HG03442 (cell line): Measurements from ENCODE around the gene GNAO1.
A peak's percentile ranks its signal among the peaks of the same experiment; 100 is the strongest.

Experiments used
- ATAC-seq: cut with Tn5 transposase; IDR thresholded peaks from one replicate; pipeline ENCODE4 v1.9.1; 2021; ENCODE audit warnings: mild to moderate bottlenecking, moderate library complexity; ENCODE audit not compliant: unreplicated experiment

The GNAO1 gene

DNA sequence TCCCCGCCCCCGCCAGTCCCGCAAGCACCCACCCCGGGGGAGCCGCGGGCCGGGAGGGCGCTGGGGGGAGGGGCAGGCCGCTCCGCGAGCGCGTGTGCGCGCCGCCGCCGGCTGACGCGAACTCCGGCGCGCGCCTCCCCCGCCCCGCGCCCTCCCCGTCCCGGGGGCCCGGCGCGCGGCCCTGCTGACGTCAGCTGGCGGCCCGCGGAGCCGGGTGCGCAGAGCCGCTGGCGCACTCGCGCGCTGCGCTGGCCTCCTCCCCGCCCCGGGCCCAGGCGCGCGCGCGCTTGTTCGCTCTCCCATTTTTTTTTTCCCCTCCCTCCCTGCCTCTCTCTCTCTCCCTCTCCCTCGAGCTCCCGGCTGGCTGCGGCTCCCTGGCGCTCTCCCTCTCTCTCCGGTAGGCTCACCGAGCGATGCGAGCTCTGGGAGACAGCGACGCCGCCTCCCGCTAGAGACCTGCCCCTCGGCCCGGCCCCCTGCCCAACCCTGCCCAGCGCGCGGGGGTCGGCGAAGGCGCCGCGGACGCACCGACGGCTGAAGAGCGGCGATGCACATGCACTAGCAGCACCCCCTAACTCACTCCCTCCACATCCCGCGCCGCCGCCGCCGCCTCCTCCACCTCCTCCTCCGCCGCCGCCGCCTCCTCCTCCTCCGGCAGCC, at the start of gene GNAO1:
Gene GNAO1, plus strand, starts transcription at position 334 of the 660 bp plus-strand sequence. CDS start 747 bp downstream, outside the sequence.
- peak; percentile 58 for ATAC-seq

DNA sequence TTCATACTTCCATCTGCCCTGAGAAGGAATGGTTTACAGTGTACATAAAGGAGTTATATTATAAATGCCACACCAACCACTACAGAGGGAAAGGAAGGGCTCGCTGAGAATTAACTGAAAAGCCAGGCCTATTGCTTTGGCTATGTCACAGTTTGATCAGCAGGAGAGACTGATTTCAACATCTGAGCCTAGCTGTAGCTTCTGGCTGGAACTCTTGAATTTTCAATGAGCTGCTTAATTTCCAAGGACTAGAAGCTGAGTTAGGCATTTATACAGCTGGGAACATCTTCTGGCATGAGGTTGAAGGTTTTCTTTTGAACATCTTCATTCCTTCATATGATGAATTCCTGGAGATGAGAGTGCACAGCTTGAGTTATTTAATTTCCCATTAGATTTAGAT, 47.6 kb upstream of the GNAO1 start:
- ATAC-seq = no peak

DNA sequence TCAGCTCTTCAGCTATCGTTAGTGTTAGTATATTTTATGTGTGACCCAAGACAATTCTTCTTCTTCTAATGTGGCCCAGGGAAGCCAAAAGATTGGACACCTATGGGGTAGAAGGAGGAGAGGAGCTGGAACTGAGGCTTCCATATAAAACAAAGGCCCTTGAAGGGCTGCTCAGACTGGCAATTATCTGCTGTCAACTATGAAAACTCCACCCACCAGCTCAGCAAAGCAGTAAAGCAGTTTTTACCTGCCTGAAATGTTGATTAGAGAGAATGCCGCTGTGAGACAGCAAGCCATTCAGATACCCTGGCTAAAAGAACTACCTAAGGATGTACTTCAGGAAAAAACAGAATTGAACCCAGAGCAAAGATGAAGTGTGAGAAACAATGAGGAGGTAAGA, 45.9 kb upstream of the GNAO1 start:
- ATAC-seq = no peak

DNA sequence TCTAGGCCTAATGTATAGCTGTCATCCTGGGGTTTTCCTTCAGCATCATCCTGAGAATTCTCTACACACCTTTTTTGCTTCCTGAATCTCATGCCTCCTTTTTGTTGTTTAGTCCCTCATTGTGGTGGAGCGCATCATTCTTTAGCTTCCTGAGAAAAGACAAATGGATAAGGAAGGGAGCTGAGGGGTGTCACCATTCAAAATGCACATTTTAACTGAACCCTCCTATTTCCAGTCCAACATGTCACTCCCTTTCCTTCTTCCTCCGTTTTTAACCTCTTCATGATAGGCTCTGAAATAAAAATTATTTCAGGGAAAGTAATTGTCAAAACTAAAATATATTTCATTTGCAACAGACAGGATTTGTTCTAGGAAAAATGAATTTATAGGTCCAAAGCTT, 39.7 kb upstream of the GNAO1 start:
- no peak for ATAC-seq

DNA sequence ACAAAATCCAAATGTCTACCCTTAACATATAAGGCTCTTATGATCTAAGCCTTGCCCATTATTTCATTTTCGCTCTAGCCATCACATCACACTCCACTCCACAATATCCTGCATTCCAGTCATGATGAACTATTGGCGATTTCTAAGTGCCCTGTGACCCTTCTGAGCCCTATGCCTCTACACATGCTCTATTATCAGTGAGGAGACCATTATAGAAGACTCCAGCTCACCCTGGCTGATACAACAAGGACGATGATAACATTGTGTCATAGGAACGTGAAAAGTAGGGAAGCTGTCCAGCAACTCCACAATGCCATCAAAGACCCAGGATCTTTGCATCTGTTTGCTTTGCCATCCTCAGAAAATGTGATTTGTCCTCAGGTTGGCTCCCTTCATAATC, 29.6 kb upstream of the GNAO1 start:
- ATAC-seq = no peak

DNA sequence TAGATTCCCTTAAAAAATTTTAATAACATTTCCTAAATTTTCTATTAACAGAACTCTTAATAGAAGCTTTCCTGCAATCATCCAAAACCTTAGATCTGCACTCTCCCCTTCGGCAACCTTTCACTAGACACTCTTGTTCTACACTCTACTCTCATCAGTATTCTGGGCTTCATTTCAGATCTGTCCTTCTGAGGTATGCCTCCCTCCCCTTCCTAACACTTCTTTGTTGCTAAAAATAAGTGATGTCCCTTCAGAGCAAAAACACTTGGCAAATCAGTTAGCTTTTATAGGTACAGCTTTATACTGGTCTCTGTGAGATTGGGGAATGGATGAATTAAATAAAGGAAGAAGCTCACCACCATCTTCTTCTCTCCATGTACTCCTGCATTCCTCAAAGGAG, 28.2 kb upstream of the GNAO1 start:
- ATAC-seq = no peak

DNA sequence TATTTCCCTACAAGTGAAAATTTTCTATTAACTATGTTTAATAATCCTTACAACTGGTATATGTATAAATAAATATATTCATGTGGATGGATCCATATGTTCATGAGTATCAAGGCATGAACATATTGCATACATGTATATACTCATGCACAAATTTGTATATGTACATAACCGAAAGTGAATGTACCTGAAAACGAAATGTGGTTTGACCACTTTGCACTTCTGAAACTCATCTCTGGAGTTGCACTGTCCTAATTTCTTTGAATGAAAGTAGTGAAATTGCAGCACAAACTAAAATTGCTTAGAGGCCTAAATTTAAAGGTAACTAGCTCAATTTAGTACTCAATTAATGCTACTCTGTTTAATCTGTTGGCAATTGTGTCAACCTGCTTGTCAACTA, 27.4 kb upstream of the GNAO1 start:
- ATAC-seq = peak; percentile 79

DNA sequence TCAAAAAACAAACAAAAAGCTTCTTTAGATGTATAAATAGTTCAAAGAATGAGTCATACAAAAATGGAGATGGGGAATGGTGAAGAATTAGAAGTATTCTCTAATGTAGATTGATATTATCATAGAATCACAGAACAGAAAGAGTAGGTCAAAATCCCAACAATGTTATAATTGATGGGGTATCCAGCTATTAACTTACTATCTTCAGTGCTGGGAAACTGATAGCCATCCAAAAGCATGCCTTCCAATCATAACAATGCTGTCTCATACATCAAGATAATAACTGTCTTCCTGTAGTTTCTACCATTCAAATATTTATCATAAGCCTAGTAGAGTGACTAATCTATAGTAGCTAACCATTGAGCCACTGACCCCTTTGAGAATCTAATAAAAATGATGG, 26.7 kb upstream of the GNAO1 start:
- ATAC-seq = no peak

DNA sequence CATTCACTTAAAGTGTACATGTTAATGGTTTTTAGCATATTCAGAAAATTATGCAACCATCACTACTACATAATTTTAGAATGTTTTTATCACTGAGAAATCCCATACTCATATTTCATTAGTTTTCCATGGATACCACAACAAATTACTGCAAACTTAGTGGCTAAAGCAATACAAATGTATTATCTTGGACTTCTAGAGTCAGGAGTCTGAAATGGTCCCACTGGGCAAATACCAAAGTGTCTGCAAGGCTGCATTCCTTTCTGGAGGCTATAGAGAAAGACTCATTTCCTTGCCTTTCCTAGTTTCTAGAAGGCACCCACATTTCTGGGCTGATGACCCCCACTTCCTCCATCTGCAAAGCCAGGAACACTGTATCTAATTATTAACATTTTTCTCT, 16.9 kb upstream of the GNAO1 start:
- ATAC-seq = no peak

DNA sequence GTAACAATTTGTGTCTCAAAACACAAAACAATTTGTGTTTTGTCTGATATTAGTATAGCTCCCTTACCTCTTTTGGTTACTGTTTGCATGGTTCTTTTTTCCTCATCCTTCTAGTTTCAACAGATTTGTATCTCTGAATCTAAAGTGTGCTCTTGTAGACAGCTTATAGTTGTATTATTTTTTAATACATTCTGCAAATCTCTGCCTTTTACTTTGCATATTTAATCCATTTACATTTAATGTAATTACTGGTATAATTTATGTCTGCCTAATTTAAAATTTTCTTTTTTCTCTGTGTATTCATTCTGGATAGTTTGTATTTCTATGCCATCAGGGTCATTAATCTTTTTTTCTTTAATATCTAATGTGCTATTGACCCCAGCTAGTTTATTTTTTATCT, 9.9 kb upstream of the GNAO1 start:
- ATAC-seq = no peak

DNA sequence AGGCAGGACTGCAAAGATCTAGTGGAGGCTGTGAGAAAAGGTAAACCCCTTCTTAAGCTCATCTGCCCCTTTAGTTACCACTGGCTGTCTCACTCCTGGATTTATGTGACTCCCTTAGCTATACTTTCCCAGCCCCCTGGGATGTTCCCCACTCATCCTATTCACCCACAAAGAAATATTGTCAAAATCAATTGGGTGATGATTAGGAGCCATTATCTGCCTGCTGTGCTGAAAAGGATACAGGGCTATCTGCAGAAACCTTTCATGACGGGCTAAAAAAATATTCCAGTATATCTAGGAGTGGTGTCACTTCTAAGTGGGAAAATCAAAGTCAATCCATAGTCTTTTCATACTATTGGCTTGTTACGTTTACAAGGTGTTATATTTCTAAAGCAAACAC, 8.0 kb upstream of the GNAO1 start:
- no peak for ATAC-seq

DNA sequence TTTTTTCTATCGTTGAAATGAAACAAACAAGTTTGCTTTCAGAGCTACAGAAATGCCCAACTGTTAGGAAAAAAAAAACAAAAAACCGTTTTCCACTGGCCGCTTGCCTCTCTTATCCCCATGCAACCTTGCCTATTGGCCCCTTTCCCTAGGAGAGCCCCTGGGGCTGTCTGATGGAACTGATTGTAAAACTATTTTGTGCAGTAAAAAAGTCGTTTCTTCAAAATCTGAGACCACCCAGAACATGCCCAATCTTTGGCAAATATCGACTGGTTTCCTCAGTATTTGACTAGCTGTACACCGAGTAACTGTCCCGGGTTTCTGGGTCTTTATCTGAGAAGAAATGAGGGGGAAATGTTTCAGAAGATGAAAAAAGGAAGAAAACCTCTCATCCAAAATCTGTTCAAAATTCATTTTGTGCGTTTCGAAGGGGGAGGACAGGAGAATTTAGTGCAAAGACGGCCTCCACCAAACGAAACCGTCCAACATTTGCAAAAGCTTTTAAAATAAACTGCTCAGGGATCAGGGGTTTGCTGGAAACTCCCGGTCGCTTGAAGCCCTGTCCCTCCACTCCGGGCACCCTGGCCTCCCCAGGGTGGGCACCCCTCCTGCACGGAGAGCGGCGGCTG, 1.1 kb upstream of the GNAO1 start:
- ATAC-seq = no peak

DNA sequence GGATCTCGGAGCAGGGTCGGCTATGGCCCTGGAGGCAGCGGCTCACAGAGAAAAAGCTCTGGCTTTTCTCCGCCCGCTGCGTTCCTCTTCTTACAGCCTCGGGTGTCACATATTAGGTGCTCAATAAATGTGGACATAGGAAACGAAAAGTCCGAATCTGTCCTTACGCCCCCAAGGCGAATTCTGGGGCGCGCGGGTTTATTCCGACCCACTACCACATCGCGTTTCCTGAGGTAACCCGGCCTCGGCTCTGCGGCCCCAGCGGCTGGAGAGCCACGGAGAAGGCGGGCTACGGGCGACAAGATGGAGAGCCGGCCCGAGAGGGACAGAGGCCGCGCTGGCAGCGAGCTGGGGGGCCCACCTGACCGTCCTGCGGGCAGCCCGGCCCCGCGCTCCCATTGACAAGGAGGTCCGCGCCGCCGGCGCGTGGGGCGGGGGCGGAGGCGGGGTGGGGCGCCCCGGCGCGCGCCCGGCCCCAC, 573 bp upstream of the GNAO1 start:
- peak; percentile 17 for ATAC-seq

DNA sequence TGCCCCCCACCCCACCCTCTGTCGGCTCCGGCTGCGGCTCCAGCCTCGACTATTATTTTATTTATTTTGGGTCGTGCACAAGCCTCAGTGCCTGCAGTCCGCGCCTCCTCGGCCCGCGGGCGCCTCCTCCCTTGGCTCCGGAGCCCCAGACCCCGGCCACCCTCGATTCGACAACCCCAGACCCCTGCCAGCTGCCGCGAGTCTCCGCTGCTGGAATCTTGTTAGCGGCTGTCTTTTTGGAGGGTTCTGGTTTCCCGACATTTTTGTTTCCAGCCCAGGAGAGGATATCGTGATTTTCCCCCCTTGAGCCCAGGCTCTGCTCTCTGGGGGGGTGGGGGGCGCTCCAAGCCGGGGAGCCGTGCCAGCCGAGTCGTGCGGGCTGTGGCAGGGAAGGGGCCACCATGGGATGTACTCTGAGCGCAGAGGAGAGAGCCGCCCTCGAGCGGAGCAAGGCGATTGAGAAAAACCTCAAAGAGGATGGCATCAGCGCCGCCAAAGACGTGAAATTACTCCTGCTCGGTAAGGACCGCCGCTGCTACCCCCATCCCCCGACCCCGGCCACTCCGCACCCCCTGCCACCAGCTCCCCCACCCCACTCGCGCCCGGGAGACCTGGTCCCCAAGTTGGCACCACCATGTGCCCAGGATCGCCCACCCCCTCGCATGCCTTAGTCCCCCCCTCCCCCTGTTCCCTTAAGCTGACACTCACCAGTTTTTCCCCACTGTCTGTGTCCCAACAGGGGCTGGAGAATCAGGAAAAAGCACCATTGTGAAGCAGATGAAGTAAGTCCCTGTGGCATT, 746 bp downstream of the GNAO1 start:
- ATAC-seq = no peak

DNA sequence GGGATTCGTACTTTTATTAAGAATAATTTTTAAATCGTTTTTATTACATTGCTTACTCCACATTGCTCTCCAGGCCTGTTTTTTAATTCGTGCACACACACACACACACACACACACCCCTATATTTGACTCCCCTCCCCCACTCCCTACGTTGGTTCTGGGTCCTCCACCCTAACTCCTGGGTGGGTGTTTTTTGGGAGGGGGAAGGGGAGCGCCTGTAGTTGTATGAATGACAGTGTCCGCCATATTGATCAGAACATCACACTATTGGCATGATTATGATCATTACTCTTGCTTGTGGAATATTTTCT, 1.3 kb downstream of the GNAO1 start:
- no peak for ATAC-seq

DNA sequence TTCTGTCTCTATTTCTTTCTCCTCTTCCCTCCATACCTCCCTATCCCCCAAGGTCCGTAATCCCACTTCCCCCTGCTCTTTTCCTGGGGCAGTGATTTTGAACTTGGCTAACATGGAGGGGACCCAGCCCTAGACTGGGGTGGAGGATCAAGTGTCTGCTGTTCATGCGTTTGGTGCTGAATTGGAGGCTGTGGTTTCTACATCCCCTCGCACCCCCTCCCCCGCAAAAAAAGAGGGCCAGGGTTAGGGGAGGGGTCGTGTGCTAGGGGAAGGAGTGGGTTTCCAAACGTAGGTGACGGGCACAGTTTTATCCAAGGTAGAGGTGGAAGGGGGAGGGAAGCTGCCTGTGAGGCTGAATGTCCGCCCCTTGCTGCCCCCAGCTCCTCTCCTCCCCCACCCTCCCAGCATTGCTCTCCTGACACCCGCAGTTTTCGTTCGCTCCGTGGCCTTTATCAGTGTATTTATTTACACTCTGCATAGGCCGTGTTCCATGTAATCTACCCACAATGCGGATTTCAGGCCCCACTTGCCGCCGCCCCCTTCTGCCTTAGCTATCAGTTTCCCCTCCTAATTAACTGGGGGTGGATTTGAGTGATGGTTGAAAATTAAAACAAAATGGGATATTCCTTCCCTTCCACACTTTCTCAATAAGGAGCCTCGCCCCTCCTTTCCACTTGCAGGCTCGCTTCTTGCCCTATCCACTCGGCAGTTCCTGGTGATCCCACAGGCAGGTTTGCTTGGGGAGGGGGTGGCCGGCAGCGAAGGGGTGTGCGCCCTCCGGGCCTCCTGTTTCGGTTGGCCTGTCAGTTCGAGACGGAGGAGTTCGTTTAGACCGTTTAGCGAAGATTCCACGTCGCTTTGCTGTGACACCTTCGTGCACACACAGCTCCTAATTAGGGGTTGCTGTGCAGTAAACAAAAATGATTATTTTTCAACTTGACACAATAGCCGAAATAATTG, 2.0 kb downstream of the GNAO1 start:
- ATAC-seq = no peak

DNA sequence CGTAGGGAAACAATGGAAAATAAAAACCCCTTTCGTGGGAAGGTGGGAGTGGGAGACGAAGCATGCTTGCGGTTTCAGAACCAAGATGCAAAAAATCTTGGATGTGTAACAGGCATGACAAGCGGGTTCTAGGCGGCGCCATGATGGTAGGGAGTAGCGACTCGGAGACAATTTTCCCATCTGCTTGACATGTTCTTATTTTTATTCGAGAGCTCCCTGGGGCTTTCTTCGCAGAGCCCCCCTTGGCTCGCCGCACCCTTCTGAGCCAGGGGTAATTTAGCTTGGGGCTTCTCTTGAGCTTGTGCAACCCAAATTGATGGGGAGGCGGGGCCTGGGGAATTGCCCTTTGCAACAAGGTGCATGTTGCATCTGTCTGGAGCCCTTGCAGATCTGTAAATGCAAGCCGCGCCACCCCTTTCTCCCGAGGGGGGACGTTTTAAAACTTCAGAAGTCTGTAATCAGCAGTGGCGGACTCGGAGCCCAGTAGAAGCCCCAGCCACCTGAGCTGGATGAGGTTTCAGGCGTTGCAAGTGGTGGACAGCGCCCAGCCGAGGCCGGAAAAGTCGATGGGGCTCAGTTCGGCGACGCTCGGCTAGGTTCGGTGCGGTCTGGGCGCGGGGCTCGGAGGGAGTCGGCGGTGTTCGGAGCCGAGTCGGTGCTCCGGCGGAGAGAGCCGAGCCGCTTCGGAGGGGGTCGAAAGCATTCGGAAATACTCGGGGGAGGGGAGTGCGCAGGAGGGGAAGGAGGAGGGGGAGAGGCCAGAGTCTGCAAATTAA, 2.9 kb downstream of the GNAO1 start:
- peak; percentile 38 for ATAC-seq

DNA sequence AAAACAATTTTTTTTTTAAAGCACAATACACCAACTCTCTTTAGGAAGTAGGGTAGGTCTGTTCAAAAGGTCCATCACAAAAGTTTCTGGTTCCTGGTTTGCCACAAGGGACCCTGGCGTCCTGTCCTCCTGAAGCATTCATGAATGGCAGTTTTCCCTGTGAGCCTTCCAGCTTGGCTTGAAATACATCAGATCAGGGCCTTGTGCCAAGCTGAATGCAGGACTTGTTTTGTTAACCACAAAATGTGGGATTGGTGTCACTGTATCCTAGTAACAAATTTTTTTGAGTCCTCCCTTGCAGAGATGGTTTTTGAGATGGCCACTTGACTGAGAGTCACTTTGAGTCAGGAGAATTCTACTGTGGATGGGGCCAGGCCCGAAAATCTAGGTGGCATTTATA, 3.9 kb downstream of the GNAO1 start:
- no peak for ATAC-seq

DNA sequence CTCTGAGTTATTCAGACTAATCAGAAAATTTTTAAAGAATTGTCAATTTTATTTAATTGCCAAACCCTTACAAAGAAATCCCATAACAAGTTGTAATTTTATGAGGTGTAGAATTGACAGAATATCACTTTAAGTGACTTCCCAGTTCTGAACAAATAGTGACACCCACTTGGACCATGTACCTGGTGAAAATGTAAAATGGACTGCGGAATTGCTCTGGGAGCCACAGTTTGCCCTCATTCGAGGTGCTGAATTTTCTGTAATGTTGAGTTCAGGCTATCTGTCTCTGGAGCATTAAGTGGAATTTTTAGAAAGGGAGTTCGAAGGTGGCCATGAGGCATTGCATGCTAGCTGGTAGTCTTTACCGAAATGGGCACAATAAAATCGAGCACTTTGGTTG, 5.1 kb downstream of the GNAO1 start:
- ATAC-seq = no peak
